Bronchial epithelial cell (primary cell): ENCODE data around the gene DUOX2. TPM values are rescaled to one million over a fixed set of nuclear protein-coding genes. Genes with fewer than 3 reads are reported as not detected.
"Not testable (repeated sequence)": the region's sequence is repeated elsewhere in the genome, so short reads cannot be mapped to it uniquely, and the experiment has no call there.

ENCODE experiments used
- DNase-seq: peaks from one replicate; pipeline ENCODE4 v3.0.0-alpha.2; 2010; ENCODE audit warnings: low read depth
- FAIRE-seq: peaks from 2 replicates; lab custom pipeline; 2011; peaks lifted over from hg19 to GRCh38; lab: Jason Lieb, UNC
- H3K27me3 ChIP-seq: 2 replicates; pipeline ENCODE4 v1.5.1; 2011; ENCODE audit warnings: low read length; ENCODE audit not compliant: control insufficient read depth, insufficient read depth
- H3K36me3 ChIP-seq: 2 replicates; pipeline ENCODE4 v1.5.1; 2011; ENCODE audit warnings: low read length; ENCODE audit not compliant: control insufficient read depth, insufficient read depth
- H3K4me3 ChIP-seq: 2 replicates; pipeline ENCODE4 v1.5.1; 2011; ENCODE audit warnings: mild to moderate bottlenecking, low read depth, low read length, control low read depth
- total RNA-seq: library from RNA; depleted of rRNA; stranded (reverse); fragments of >200 nt; gene quantifications from 2 replicates; pipeline ENCODE4 v1.2.1, GENCODE V29; 2014
- TF ChIP-seq, protein P1 (sequence below): IDR thresholded peaks from 2 replicates; pipeline ENCODE4 v1.5.1; 2011; ENCODE audit warnings: mild to moderate bottlenecking, moderate library complexity, low read length, control low read depth, inconsistent platforms; ENCODE audit not compliant: insufficient read depth, severe bottlenecking

The DUOX2 gene
- total RNA-seq, 1 donor from 2014 or later, result 1.1 TPM

DNA sequence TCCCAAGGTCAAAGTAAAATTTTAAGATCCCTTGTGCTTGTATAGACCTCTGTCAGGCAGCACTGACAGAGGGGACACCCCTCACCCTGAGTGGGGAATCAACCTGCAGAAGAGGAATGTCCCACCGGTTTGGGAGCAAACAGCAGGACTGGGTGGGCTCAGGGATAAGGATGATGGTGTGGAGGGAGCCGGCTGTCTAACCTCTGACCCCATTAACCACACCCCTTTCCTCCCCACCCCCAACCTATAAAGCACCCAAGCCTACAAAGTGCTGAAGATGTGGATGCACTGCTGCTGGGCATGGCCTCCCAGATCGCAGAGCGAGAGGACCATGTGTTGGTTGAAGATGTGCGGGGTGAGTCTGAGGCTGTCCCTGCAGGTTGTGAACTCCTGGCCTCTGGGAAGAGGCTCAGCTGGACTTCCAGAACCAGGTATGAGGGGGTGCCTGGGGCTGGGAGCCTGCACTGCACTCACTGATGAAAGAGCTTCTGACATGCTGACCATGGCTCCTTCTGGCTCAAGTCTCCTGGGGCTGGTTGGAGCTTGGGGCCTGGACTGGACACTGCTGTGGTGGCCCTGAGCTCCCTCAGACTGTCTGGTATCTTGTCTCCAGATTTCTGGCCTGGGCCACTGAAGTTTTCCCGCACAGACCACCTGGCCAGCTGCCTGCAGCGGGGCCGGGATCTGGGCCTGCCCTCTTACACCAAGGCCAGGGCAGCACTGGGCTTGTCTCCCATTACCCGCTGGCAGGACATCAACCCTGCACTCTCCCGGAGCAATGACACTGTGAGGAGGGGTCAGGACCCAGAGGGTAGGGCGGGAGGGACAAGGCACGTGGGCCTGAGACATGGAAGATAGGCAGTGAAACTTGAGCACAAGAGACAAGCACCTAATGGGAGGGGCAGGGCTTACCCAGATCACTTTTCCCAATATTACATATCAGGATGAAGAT lies 25.1 kb upstream of the DUOX2 start:
- H3K36me3 ChIP-seq, result peaks cover 36% of the 10 kb centered on the region
- no peak overlapping the region for H3K4me3 ChIP-seq
- FAIRE-seq (no peak), DNase-seq (no peak)
- H3K27me3 ChIP-seq, result no peaks in the 10 kb centered on the region
- TF ChIP-seq, protein P1, sequence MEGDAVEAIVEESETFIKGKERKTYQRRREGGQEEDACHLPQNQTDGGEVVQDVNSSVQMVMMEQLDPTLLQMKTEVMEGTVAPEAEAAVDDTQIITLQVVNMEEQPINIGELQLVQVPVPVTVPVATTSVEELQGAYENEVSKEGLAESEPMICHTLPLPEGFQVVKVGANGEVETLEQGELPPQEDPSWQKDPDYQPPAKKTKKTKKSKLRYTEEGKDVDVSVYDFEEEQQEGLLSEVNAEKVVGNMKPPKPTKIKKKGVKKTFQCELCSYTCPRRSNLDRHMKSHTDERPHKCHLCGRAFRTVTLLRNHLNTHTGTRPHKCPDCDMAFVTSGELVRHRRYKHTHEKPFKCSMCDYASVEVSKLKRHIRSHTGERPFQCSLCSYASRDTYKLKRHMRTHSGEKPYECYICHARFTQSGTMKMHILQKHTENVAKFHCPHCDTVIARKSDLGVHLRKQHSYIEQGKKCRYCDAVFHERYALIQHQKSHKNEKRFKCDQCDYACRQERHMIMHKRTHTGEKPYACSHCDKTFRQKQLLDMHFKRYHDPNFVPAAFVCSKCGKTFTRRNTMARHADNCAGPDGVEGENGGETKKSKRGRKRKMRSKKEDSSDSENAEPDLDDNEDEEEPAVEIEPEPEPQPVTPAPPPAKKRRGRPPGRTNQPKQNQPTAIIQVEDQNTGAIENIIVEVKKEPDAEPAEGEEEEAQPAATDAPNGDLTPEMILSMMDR, result no peak

DNA sequence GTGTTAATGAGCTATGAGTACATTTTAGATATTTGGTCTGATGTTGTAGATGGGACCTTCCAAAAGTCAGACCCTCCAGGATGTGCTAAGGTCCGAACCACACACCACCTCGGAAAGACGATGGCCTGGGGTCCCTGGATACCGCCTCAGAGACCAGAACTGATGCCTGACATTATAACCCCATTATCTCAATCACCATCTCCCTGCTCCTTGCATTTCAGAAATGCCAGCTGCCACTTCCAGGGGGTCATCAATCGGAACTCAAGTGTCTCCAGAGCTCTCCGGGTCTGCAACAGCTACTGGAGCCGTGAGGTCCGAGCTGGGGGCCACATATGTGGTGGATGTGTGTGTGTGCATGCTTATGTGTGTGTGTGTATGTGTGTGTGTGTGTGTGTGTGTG lies 23.7 kb upstream of the DUOX2 start:
- FAIRE-seq, result no peak
- no peaks in the 10 kb centered on the region for H3K27me3 ChIP-seq
- H3K4me3 ChIP-seq, result no peak overlapping the region
- H3K36me3 ChIP-seq, result peaks cover 27% of the 10 kb centered on the region
- DNase-seq, result no peak
- TF ChIP-seq, protein P1, result no peak

DNA sequence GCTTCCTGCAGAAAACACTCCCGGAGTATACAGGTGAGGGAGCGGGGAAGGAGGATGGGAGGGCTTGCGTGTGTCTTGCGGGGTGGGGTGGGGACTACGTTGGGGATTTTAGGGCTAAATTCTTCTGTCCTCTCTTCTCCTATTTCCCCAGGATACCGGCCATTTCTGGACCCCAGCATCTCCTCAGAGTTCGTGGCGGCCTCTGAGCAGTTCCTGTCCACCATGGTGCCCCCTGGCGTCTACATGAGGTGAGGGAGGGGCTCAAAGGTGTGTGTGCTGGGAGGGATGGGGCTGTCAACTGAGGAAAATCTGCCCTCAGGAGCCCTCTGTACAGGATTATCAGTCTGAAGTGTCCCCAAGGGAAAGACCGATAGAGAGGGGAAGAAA lies 22.4 kb upstream of the DUOX2 start:
- Histone ChIP-seq H3K4me3 (no peak overlapping the region), H3K27me3 (no peaks in the 10 kb centered on the region), H3K36me3 (peaks cover 23% of the 10 kb centered on the region)
- TF ChIP-seq, protein P1, result no peak
- no peak for FAIRE-seq
- no peak for DNase-seq

DNA sequence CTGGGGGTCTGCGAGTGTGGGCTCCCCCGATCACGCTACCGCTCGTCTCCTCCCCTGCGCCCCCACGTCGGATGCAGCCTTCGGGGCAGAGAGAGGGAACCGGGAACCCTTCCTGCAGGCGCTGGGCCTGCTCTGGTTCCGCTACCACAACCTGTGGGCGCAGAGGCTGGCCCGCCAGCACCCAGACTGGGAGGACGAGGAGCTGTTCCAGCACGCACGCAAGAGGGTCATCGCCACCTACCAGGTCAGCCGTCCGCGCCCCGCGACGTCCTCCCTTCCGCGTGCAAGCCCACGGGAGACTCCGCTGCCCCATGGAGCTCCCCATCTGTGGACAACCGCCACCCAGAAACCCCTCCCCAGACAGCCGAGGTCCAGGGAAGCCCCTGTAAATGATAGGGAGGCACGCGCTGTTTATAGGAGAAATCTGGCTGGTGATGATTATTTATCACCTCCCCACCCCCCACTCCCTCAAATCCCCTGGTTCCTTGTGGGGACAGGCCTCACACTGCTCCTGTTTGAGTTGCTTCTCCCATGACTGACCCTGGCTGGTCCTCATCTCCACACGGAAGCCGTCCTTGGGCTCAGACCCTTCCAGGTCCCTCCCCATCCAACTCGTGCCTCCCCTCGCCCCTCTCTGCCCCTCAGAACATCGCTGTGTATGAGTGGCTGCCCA lies 21.9 kb upstream of the DUOX2 start:
- peaks cover 18% of the 10 kb centered on the region for H3K36me3 ChIP-seq
- DNase-seq, H3K27me3 ChIP-seq, FAIRE-seq, H3K4me3 ChIP-seq: not testable (repeated sequence)

DNA sequence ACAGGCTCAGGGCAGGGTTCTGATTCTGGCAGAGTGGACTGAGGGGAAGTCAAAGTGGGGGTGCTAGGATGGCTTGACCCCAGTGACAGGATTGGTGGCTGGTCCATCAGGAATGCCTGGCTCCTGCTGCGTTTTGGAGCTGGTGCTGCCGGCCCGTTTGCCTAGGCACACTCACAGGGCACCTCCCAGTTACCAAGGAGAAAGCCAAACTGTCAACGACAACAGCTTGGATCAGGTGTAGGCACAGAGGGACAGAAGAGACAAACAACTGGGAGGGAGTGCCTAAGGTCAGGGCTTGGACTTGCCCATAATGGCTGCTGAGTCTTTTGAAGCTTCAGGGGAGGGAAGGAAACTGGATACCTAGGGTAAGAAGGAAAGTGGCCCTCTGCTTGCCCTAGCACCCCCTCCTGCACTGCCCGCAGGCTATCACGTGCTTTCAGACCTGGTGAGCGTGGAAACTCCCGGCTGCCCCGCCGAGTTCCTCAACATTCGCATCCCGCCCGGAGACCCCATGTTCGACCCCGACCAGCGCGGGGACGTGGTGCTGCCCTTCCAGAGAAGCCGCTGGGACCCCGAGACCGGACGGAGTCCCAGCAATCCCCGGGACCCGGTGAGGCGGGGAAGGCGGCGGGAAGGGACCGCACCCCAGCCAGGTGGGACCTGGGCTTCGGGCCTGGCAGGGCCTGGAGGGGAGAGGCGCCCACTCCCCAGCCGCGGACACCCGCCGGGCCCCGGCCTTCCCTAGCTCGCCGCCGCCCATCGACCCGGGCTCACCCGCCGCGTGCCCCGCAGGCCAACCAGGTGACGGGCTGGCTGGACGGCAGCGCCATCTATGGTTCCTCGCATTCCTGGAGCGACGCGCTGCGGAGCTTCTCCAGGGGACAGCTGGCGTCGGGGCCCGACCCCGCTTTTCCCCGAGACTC lies 21.0 kb upstream of the DUOX2 start:
- Histone ChIP-seq H3K4me3 (no peak overlapping the region), H3K36me3 (peaks cover 16% of the 10 kb centered on the region), H3K27me3 (no peaks in the 10 kb centered on the region)
- DNase-seq (no peak), FAIRE-seq (no peak)
- TF ChIP-seq, protein P1, result peak; percentile 20

DNA sequence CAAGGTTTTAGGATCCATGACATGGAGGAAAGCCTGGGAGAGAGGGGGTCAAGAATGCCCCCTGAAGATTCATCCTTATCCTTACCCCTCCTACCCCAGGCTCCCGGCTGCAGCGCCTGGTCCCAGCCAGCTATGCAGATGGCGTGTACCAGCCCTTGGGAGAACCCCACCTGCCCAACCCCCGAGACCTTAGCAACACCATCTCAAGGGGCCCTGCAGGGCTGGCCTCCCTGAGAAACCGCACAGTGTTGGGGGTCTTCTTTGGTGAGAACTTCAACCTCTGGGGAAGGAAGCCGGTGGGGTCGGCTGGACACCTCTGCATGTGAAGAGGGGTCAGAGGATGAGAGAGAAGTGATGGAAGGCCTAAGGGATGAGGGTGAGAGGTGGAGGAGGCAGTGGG lies 20.1 kb upstream of the DUOX2 start:
- FAIRE-seq, result no peak
- H3K4me3 ChIP-seq, result no peak overlapping the region
- no peak for DNase-seq
- H3K27me3 ChIP-seq, result no peaks in the 10 kb centered on the region
- H3K36me3 ChIP-seq, result peaks cover 10% of the 10 kb centered on the region
- TF ChIP-seq, protein P1, result no peak
